GM10847 (cell line): Measurements from ENCODE around the gene TBC1D1.

Source experiments
- POLR2A ChIP-seq: IDR thresholded peaks from 2 replicates; pipeline ENCODE4 v1.6.1; 2011; ENCODE audit not compliant: insufficient read length; ENCODE audit errors: extremely low read depth

The TBC1D1 gene

GRCh38 chr4:38109896-38110295 lies 219.0 kb downstream of the TBC1D1 start:
- no peak for TF ChIP-seq POLR2A

- TF ChIP-seq POLR2A = no peak
These were observed 220.1 kb downstream of the TBC1D1 start for GRCh38 chr4:38111024-38111423.

GRCh38 chr4:38111717-38112116 lies 220.8 kb downstream of the TBC1D1 start:
- TF ChIP-seq POLR2A = no peak

DNA sequence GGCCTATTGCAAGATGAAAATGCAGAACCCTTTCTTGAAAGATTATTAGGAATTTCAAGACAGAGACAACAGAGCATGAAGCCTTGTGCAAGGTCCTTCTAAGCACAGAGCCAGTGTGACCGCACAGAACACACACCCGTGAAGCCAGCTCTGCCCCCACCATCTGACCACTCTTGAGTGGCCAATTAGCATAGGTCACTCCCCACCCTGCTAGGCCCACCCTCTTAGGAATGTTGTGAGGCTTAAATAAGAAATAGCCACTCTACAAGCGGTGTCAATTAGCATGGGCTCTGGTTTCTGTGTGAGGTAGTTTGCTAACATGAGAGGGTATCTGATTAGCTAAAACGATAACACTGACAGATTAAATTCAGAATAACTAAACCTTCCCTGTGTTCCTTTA lies 222.2 kb downstream of the TBC1D1 start:
- no peak for TF ChIP-seq POLR2A

- no peak for TF ChIP-seq POLR2A
These were observed 222.7 kb downstream of the TBC1D1 start for GRCh38 chr4:38113551-38113950.

DNA sequence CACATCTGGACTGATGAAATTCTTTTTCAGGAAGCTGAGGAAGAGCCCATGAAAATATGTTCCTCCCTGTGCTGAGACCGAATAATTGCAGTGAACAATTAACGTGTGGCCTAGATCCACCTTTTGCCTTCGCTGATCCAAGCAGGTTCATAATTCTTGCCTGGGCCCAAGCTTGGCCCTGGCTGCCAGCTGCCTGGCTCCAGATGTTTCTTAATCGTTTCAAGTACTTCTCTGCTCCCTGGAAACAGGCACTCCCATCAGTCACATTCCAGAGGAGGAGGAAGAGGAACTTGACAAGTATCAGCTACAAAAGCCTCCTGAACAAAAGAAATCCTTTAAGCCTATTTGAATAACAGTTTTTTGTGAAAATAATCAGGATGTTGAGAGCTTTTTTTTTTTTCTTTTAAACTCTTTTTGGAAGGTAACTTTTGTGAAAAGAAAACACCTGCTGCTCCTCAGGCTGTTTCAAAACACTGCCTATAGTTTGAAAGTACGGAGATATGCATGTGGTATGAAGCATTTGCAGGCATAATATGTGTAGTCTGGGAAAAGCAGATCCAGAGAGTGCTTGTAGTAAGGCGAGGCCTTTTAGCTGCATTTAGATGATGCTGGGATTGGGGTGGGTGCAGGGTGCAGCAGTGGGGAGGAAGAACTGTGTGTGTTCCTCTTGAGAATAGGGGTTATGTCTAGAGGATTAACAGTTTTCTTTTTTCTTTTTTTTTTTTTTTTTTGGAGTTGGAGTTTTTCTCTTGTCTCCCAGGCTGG lies 223.7 kb downstream of the TBC1D1 start:
- TF ChIP-seq POLR2A = no peak

DNA sequence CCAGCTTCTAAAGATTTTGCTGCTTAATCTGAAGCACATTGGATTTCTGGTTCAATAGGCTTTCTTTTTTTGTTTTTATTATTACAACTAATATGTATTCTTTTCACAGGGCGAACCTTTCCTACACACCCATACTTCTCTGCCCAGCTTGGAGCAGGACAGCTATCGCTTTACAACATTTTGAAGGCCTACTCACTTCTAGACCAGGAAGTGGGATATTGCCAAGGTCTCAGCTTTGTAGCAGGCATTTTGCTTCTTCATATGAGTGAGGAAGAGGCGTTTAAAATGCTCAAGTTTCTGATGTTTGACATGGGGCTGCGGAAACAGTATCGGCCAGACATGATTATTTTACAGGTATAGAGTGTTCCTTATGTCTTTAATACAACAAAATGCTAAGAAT lies 224.7 kb downstream of the TBC1D1 start:
- no peak for TF ChIP-seq POLR2A

GRCh38 chr4:38117591-38117990 lies 226.7 kb downstream of the TBC1D1 start:
- no peak for TF ChIP-seq POLR2A

GRCh38 chr4:38119668-38120385 lies 228.9 kb downstream of the TBC1D1 start:
- TF ChIP-seq POLR2A = no peak

DNA sequence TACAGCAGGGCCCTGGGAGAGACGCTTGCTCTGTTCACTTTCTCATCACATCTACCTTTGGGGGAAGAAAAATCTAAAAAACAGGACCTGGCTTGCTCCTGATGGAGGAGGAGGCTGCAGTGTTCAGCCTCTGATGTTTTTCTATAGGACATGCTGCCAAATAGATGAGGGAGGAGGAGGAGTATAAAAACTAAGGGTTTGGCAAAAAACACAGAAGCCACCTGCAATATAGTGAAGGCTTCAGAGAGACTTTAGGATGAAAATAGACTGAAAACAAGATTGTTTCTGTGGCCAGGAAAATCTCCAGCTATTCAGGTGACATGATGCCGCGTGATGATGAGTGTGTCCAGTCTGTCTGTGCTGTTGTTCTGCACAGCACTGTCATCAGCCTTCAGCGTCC lies 229.9 kb downstream of the TBC1D1 start:
- TF ChIP-seq POLR2A = no peak

DNA sequence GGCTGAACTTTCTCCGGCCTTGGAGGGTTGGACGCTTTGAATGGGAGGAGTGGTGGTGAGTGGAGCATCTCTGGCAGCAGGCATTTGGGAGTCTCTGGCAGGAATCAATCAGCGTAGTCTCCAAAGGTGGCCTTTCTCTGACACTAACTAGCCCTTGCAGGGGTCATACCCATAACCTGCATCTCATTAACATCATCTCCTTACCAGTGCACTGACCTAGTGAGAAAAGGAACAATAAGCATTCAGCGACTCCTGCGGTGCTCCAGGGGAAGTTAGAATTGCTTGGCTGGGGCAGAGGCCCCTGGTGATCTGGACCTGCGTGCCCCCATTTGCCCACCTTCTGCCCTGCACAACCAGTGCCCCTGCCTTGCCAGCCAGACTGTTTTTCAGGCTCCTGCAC lies 231.2 kb downstream of the TBC1D1 start:
- no peak for TF ChIP-seq POLR2A

- no peak for TF ChIP-seq POLR2A
These were observed 232.7 kb downstream of the TBC1D1 start for GRCh38 chr4:38123555-38123954.

DNA sequence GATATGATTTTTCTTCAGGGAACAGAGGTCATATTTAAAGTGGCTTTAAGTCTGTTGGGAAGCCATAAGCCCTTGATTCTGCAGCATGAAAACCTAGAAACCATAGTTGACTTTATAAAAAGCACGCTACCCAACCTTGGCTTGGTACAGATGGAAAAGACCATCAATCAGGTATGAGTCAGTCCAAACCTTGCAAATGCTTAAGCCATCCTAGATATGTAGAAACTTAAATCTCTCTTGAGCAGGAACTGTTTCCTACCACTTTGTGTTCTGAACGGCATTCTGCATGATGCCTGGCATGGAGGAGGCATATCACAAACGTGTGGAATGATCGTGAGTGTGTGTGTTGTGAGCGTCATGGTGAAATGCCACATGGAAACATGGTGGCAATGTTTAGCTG lies 234.1 kb downstream of the TBC1D1 start:
- no peak for TF ChIP-seq POLR2A

DNA sequence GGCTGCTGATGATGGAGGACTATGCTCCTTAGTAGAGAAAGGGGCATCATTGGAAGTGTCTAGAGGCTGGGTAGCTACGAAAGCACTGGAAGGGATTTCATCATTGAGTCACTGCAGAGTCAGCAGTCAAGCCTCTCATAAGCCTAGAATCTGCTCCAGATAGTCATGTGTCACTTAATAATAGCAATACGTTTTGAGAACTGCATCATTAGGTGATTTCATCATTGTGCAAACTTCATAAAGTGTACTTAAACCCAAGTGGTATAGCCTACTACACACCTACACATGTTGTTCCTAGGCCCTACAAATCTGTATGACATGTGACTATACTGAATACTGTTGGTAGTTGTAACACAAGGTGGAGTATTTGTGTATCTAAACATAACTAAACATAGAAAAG lies 234.9 kb downstream of the TBC1D1 start:
- TF ChIP-seq POLR2A = no peak

- TF ChIP-seq POLR2A = no peak
These were observed 237.9 kb downstream of the TBC1D1 start for GRCh38 chr4:38128478-38129459.
